VCaP (cell line): ENCODE results near the gene EVA1A.

Experiments used
- H3K27ac ChIP-seq: fragments of 450-650 bp; 2 replicates; pipeline ENCODE4 v1.5.1; 2017
- CTCF ChIP-seq: fragments of 450-650 bp; conservative IDR thresholded peaks from 2 replicates; pipeline ENCODE4 v1.5.1; 2017; ENCODE audit warnings: mild to moderate bottlenecking, moderate library complexity

The EVA1A gene

DNA sequence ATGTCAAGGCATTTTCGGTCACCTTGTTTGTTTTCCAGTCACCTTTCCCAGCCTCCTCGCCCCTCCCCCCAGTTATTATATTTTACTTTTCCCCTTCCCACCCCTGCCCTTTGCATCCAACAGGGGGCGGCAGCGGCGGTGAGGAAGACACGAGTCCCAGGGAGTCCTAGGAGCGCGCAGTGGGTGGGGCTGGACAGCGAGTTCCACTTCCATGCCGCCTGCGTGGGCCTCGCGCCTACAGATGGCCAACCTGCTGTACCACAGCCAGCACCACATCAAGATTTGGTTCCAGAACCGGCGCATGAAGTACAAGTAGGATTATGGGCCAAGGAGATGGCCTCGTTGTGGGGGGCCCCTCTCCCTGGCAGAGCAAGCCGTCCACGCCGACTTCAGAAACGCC lies 37.2 kb upstream of the EVA1A start:
- no peak for TF ChIP-seq CTCF
- no peak overlapping the region for H3K27ac ChIP-seq

DNA sequence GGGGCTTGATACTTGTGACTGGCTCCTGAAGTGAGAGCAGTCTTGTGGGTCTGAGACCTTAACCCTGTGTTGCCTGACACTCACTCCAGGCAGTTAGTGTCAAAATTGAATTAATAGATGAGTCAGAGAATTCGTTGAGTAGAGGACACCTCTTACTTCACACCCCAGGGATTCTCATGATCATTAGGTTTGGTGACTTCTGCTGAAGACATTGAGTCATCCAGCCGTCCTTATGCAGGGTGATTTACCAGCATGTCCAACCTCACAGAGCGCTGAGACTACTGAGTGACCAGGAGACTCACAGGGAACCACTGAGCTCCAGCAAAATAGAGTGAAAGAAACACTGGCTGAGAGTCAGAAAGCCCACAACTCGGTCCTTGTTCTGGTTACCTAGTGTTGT lies 36.0 kb upstream of the EVA1A start:
- no peak for TF ChIP-seq CTCF
- H3K27ac ChIP-seq: no peak overlapping the region

DNA sequence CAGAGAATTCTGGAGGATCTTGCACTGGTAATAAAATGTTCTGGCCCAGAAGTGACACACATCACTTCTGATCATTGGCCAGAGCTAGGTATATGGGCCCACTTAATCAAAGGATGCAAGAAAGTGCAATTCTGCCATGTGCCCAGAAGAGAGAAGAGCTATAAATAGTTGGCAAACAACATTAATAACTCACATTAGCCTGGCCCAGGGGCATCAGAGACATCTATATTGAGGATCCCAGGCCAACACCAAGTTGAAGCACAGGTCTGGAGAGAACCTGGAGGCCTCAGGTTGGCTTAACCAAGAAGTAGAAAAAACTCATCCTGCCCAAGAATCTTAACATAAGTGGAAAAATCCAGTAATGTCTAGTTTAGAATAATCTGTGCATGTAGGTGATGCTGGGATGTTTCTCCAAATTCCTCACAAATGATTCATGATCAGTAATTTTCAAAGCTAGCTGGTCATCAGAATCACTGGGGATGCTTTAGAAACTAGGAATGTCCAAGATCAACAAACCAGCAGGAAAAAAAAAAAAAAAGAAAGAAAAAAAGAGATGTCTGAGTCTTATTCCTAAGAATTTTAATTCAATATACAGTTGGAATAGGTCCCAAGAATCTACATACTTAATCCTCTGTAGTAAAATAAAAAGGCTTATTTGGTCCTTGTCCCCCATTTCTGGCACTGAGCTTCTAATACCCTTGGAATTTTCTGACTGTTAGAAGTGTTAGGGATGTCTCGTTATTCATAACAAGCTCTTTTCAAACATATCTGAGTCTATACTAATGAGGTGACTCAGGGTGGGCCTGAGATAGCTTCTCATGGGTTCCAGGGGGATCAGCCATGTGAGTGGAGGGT lies 35.0 kb upstream of the EVA1A start:
- no peak overlapping the region for H3K27ac ChIP-seq
- TF ChIP-seq CTCF: no peak

DNA sequence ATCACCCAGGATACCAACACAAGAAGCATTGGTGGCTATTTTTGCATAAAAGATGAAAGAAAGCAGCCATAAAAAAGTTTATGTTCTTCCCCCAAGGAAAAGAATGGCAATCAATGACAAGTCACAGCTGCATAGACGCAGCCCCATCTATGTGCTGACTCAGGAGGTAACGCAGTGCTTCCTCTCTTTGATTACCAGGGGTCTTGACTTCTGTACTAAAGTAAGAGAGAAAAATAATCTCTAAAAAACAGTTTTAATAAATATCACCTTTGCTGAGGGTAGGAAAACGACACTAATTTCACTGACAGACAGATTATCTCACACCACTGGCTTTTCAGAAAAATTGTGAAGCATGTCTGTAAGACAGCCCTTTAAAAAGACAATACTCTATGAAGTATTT lies 33.9 kb upstream of the EVA1A start:
- no peak overlapping the region for H3K27ac ChIP-seq
- no peak for TF ChIP-seq CTCF

GRCh38 chr2:75592888-75593287 lies 32.1 kb upstream of the EVA1A start:
- TF ChIP-seq CTCF: no peak
- H3K27ac ChIP-seq: no peak overlapping the region

- no peak overlapping the region; the same call in 1 of the 2 replicates for H3K27ac ChIP-seq
- TF ChIP-seq CTCF: no peak
Measured at GRCh38 chr2:75592030-75592429, 31.3 kb upstream of the EVA1A start.

GRCh38 chr2:75589391-75590105 lies 28.8 kb upstream of the EVA1A start:
- TF ChIP-seq CTCF: no peak
- no peak overlapping the region for H3K27ac ChIP-seq
